BE2C (cell line): ENCODE results near the gene RBM33.

Source experiments
- DNase-seq: peaks from one replicate; pipeline ENCODE4 v3.0.0-alpha.2; 2020
- H3K27me3 ChIP-seq: fragments of 250-450 bp; sonication (Bioruptor Pico); 2 replicates; pipeline ENCODE4 v1.5.1; 2020; ENCODE audit warnings: mild to moderate bottlenecking
- H3K36me3 ChIP-seq: fragments of 250-450 bp; sonication (Bioruptor Pico); 2 replicates; pipeline ENCODE4 v1.5.1; 2020; ENCODE audit warnings: mild to moderate bottlenecking
- H3K4me1 ChIP-seq: fragments of 250-450 bp; sonication (Bioruptor Pico); 2 replicates; pipeline ENCODE4 v1.5.1; 2020
- H3K4me3 ChIP-seq: 2 replicates; pipeline ENCODE4 v1.5.1; 2011; ENCODE audit warnings: low read depth, low read length
- H3K9me3 ChIP-seq: fragments of 250-450 bp; sonication (Bioruptor Pico); 2 replicates; pipeline ENCODE4 v1.5.1; 2020
- TF ChIP-seq, protein P1 (sequence below): IDR thresholded peaks from 2 replicates; pipeline ENCODE4 v1.5.1; 2012; ENCODE audit warnings: mild to moderate bottlenecking, low read depth, low read length

RBM33 gene

DNA sequence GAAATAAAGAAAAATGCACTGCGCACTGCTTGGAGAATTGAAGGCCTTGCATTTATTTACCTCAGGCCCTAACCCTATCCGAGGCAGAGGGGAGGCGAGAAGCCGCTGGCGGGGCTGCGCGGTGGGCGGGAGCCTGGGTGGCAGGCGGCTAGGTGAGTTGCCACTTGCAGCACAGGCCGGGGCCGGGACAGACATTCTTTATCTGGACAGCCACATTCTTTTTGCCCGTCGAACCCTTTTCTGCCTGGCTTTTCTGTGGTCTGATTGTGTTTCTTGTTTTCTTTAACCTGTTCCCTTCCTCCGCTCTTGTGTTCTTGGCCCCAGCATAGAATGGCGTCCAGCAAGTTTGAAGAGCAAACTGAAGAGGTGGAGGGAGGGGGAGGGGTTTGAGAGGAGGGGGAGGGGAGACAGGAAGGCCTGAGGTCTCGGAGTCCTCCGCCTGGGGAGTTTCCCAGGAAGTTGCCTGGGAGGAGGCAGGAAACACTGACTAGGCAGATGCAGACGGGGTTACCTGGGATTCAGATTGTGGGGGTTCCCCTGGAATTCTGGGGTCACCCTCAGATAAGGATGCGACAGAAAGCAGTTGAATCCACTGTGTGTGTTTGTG, 162.7 kb downstream of the RBM33 start:
- DNase-seq: no peak
- H3K4me1 ChIP-seq: no peaks in the 10 kb centered on the region
- no peaks in the 10 kb centered on the region for H3K36me3 ChIP-seq
- H3K4me3 ChIP-seq: no peak overlapping the region
- peaks cover 96% of the 10 kb centered on the region for H3K27me3 ChIP-seq
- TF ChIP-seq, protein P1, sequence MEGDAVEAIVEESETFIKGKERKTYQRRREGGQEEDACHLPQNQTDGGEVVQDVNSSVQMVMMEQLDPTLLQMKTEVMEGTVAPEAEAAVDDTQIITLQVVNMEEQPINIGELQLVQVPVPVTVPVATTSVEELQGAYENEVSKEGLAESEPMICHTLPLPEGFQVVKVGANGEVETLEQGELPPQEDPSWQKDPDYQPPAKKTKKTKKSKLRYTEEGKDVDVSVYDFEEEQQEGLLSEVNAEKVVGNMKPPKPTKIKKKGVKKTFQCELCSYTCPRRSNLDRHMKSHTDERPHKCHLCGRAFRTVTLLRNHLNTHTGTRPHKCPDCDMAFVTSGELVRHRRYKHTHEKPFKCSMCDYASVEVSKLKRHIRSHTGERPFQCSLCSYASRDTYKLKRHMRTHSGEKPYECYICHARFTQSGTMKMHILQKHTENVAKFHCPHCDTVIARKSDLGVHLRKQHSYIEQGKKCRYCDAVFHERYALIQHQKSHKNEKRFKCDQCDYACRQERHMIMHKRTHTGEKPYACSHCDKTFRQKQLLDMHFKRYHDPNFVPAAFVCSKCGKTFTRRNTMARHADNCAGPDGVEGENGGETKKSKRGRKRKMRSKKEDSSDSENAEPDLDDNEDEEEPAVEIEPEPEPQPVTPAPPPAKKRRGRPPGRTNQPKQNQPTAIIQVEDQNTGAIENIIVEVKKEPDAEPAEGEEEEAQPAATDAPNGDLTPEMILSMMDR: no peak
- no peaks in the 10 kb centered on the region; the same call in 1 of the 2 replicates for H3K9me3 ChIP-seq

DNA sequence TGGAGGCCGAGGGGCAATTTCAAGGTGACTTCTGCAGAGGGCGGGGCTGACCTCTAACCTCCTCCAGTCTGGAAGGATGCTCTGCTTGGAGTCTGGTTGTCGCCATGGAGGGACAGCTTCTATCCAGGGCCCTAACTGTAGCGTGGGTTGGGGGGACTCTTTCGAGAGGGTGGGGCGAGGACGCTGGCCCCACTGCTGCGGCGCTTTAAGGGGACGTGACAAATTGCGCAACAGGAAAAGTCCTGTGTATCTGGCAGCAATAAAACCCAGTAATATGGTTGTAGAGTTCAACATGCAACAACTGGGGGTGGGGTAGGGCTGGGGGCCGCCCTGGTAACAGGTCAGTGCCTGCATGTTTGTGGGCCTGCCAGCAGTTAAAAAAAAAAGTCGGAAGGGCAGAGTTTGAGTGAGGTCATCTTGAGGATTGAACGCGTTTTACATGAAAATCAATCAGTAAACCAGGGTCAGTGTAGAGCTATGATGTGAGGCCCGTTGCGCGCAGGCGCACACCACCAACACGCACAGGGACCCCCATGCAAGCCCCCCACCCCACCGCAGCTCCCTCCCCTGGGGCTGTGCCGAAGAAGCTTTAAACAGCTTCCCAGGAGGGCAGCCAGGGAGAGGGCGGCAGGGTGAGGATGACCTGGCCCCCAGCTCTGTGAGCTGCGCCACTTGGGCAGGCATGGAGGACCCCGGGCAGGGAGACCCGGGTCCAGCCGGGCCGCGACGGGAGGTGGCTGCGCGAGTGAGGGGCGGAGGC, 163.5 kb downstream of the RBM33 start:
- no peaks in the 10 kb centered on the region for H3K36me3 ChIP-seq
- no peak for DNase-seq
- peaks cover 98% of the 10 kb centered on the region for H3K27me3 ChIP-seq
- TF ChIP-seq, protein P1: no peak
- H3K4me3 ChIP-seq: no peak overlapping the region
- H3K4me1 ChIP-seq: no peaks in the 10 kb centered on the region
- no peaks in the 10 kb centered on the region; the same call in 1 of the 2 replicates for H3K9me3 ChIP-seq

DNA sequence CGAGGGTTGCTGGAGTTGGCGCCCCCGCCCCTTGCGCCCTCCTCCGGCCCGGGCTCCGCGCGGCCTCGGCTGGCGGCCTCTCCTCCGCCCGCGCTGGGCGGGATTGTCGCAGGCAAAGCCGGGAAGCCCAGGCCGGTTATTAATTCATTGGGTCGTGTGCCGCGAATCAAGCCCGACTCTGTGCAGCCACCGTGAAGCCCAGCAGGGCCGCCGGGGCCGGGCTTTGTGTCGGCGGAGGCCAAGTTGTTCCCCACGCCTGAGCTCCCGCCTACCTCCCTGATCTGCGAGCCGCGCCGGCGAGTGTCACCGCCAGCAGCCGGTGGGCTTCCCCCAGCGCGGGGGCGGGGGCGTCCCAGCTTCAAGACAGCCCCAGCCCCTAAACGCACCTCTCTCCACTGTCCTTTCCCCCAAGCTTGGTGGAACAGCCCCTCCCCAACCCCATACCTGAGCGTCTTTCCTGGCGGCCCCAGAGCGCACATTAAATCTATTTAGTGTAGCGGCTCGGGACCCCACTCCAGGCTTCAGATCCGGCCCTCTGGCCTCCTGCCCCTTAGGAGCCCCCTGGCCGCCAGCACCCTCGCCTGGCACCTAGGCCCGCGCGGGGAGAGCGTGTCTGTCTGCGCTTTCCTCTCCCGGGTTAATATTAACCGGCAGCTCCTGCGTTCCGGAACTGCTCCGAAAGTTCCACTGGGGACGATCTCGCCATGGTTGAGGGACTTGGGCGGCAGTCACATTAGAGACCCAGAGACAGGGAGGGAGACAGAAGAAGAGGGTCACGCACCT, 164.3 kb downstream of the RBM33 start:
- H3K4me3 ChIP-seq: no peak overlapping the region
- H3K4me1 ChIP-seq: no peaks in the 10 kb centered on the region
- H3K27me3 ChIP-seq: peaks cover 96% of the 10 kb centered on the region
- TF ChIP-seq, protein P1: no peak
- DNase-seq: no peak
- H3K36me3 ChIP-seq: no peaks in the 10 kb centered on the region
- H3K9me3 ChIP-seq: no peaks in the 10 kb centered on the region; the same call in 1 of the 2 replicates

DNA sequence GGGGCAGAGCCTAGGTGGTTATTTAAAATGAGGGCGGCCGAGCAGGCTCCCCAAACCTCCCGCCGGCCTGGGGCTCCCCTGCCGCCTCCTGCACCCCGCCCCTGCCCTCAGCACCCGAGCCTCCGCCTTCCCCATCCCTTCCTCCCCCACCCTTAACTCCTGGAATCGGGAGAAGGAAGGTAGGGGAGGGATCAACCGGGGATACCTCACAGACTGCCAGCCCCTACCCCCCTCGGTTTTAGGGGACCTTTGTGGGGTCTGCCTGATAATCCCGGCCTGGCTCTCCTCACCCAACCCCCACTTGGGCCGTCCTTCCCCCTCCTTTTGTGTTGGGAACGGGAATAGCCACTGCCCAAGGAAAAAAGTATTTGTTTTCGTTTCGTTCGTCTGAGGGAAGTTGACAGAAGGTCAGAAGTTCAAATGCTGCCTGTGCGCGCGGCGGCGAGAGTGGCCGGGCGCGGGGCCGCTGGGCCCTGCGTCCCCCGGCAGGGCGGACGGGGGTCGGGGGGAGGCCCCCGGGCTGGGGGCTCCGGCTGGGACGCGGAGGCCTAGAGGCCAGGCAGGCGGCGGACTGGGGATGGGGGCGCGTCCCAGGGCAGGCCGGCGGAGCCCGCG, 165.0 kb downstream of the RBM33 start:
- no peak overlapping the region for H3K4me3 ChIP-seq
- no peaks in the 10 kb centered on the region for H3K4me1 ChIP-seq
- TF ChIP-seq, protein P1: no peak

DNA sequence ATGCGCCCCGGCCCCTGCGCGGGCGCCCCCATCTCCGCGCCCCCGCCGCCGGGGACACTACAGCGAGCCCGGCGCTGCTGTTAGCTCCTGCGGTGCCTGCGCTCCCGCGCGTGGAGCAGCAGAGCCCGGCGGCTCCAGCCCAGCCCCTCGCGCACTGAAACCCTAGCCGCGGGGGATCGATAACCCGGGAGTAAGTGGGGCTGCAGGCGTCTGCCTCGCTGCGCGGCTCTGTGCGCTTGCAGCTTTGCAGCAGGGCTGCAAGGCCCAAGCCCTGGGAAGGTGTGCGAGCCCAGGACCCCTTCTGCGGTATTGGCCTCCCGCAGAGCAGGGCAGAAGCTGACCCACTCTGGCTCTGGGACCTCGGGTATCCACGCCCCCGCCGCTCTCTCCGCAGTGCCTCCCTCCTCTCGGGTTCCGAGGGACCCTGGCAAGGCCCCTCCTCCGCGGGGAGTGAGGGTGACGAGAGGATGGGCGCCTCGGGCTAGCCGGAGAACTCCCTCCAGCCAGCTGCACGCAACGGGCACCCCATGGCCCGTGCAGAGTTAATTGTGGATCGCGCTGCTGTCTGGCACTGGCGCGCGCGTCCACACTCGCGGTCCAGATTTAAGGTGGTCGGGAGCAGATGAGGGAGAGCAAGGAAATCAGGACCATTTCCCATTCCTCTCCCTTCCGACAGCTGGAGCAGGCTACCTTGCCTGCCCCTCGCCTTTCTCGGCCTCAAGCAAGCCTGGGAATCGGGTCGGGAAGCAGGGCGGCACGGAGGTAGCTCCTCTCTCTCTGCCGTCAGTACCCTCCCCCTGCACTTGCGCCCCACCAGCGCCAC, 165.7 kb downstream of the RBM33 start:
- no peaks in the 10 kb centered on the region for H3K36me3 ChIP-seq
- no peaks in the 10 kb centered on the region for H3K4me1 ChIP-seq
- no peak overlapping the region for H3K4me3 ChIP-seq
- H3K9me3 ChIP-seq: no peaks in the 10 kb centered on the region; the same call in 1 of the 2 replicates
- peaks cover 88% of the 10 kb centered on the region for H3K27me3 ChIP-seq
- DNase-seq: no peak
- TF ChIP-seq, protein P1: no peak

More for the DNA sequence above, 165.0 kb downstream of the RBM33 start:
- no peak for DNase-seq
- Histone ChIP-seq H3K27me3 (peaks cover 95% of the 10 kb centered on the region), H3K36me3 (no peaks in the 10 kb centered on the region), H3K9me3 (no peaks in the 10 kb centered on the region; the same call in 1 of the 2 replicates)
